Fibroblast of skin of abdomen (primary cell): ENCODE measurements around the gene BOLL.
"Not testable (repeated sequence)": the region's sequence is repeated elsewhere in the genome, so short reads cannot be mapped to it uniquely, and the experiment has no call there.

ENCODE experiments used
- DNase-seq: peaks from one replicate; pipeline ENCODE4 v3.0.0-alpha.2; 2013

Gene BOLL

GRCh38 chr2:197795277-197795676 is 10.2 kb upstream of the BOLL start:
- no peak for DNase-seq

- DNase-seq = no peak
Observed at GRCh38 chr2:197793456-197793855, 8.3 kb upstream of the BOLL start.

- DNase-seq = no peak
Observed at GRCh38 chr2:197786010-197786877, 1.1 kb upstream of the BOLL start.

GRCh38 chr2:197782126-197782525 is 3.0 kb downstream of the BOLL start:
- DNase-seq = no peak

- no peak for DNase-seq
Observed at GRCh38 chr2:197779261-197779660, 5.9 kb downstream of the BOLL start.

- DNase-seq = peak; percentile 37
Observed at GRCh38 chr2:197777823-197778407, 7.2 kb downstream of the BOLL start.

GRCh38 chr2:197760293-197760657 is 24.8 kb downstream of the BOLL start:
- DNase-seq = no peak

GRCh38 chr2:197759625-197760292 is 25.4 kb downstream of the BOLL start:
- DNase-seq = no peak

- no peak for DNase-seq
Observed at GRCh38 chr2:197759013-197759412, 26.1 kb downstream of the BOLL start.

GRCh38 chr2:197740200-197740599 is 44.9 kb downstream of the BOLL start:
- no peak for DNase-seq

- not testable (repeated sequence) for DNase-seq
Observed at GRCh38 chr2:197728555-197729544, 56.3 kb downstream of the BOLL start.

GRCh38 chr2:197727011-197727410 is 58.1 kb downstream of the BOLL start:
- DNase-seq = no peak

GRCh38 chr2:197717863-197718262 is 67.3 kb downstream of the BOLL start:
- no peak for DNase-seq

GRCh38 chr2:197713271-197713670 is 71.8 kb downstream of the BOLL start:
- DNase-seq = no peak

- DNase-seq = no peak
Observed at GRCh38 chr2:197711578-197711977, 73.5 kb downstream of the BOLL start.

- DNase-seq = no peak
Observed at GRCh38 chr2:197710424-197711042, 74.6 kb downstream of the BOLL start.

- DNase-seq = not testable (repeated sequence)
Observed at GRCh38 chr2:197709140-197709539, 76.0 kb downstream of the BOLL start.

- DNase-seq = peak; percentile 76
Observed at GRCh38 chr2:197708331-197708730, 76.8 kb downstream of the BOLL start.

- DNase-seq = peak; percentile 55
Observed at GRCh38 chr2:197707316-197708213, 77.6 kb downstream of the BOLL start.

- DNase-seq = no peak
Observed at GRCh38 chr2:197706839-197707207, 78.3 kb downstream of the BOLL start.
